ENCODE data around the gene PRRC2B.
"Not testable (repeated sequence)": the region's sequence is repeated elsewhere in the genome, so short reads cannot be mapped to it uniquely, and the experiment has no call there.

Gene PRRC2B

DNA sequence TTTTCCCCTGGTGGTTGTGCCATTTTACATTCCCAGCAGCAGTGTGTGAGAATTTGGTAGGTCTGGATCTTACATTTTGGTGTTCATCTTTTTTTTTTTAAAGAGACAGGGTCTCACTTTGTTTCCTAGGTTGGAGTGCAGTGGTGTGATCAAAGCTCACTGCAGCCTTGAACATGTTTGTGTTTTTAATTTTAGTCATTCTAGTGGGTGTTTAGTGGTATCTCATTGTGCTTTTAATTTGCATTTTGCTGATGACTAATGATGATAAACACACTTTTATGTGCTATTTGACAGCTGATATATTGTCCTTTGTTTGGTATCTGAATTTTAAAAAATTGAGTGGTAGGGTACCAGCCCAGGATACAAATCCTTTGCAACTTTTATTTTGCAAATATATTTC is 55.4 kb downstream of the PRRC2B start:
- TF ChIP-seq, protein P1, sequence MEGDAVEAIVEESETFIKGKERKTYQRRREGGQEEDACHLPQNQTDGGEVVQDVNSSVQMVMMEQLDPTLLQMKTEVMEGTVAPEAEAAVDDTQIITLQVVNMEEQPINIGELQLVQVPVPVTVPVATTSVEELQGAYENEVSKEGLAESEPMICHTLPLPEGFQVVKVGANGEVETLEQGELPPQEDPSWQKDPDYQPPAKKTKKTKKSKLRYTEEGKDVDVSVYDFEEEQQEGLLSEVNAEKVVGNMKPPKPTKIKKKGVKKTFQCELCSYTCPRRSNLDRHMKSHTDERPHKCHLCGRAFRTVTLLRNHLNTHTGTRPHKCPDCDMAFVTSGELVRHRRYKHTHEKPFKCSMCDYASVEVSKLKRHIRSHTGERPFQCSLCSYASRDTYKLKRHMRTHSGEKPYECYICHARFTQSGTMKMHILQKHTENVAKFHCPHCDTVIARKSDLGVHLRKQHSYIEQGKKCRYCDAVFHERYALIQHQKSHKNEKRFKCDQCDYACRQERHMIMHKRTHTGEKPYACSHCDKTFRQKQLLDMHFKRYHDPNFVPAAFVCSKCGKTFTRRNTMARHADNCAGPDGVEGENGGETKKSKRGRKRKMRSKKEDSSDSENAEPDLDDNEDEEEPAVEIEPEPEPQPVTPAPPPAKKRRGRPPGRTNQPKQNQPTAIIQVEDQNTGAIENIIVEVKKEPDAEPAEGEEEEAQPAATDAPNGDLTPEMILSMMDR (IDR thresholded peaks at IDR 0.05; ENCODE audit: low read depth, low read length, missing control alignments), result no peak
- H3K4me3 ChIP-seq (ENCODE audit: low read depth, low read length), result no peak overlapping the region
- no peak for DNase-seq (ENCODE audit: low read depth)
- in situ Hi-C loops (cut with HindIII; ENCODE audit: low sequenced_read_pairs), result loop anchor here (25.0 kb wide), 1 partner anchor 312 kb away; the partner anchor contains the start of gene NUP214

DNA sequence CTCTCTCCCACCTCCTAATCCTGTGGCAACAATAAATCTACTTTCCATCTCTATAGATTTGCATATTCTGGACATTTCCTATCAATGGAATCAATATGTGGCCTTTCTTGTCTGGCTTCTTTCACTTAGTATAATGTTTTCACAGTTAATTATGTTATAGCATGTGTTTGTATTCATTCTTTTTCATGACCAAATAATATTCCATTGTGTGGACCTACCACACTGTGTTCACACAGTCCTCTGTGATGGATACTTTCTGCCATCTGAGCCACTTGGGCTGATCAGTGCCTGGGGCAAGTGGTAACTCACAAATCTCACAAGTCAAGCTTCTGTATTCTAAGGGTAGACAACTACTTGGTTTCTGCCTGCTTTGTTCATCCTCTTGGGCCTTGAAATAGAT is 60.1 kb downstream of the PRRC2B start:
- no peak overlapping the region for H3K4me3 ChIP-seq (ENCODE audit: low read depth, low read length)
- no peak for DNase-seq (ENCODE audit: low read depth)
- in situ Hi-C loops (cut with HindIII; ENCODE audit: low sequenced_read_pairs), result no loop called here
- TF ChIP-seq, protein P1 (IDR thresholded peaks at IDR 0.05; ENCODE audit: low read depth, low read length, missing control alignments), result no peak

DNA sequence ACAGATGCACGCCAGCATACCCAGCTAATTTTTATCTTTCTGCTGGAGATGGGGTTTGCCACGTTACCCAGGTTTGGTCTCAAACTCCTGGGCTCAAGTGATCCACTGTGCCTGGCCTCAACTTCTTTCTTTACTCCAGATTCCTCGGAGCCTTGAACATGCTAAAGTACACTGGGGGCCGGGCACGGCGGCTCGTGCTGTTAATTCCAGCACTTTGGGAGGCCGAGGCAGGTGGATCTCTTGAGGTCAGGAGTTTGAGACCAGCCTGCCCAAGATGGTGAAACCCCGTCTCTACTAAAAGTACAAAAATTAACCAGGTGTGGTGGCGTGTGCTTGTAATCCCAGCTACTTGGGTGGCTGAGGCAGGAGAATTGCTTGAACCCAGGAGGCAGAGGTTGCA is 61.8 kb downstream of the PRRC2B start:
- H3K4me3 ChIP-seq (ENCODE audit: low read depth, low read length); in situ Hi-C loops (cut with HindIII; ENCODE audit: low sequenced_read_pairs); DNase-seq (ENCODE audit: low read depth): not testable (repeated sequence)

DNA sequence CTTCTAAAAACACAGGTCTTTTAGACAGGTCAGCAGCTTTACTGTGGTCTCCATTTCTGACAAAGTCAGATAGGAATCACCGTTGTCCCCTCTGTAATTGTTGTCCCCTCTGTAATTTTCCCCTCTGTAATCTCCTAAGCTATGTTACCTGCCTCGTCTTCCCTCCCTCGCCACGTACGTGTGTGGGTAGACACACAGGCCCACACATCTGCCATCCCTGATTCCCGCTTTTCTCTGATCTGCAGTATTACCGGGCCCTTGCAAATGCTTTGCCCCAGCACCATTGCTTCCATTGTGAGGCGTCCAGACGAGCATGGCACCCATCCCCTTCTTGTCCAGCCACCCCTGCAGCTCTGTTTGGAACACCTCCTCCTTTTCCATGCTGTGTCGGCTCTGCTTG is 63.9 kb downstream of the PRRC2B start:
- H3K4me3 ChIP-seq (ENCODE audit: low read depth, low read length), result no peak overlapping the region
- TF ChIP-seq, protein P1 (IDR thresholded peaks at IDR 0.05; ENCODE audit: low read depth, low read length, missing control alignments), result no peak
- no peak for DNase-seq (ENCODE audit: low read depth)
- in situ Hi-C loops (cut with HindIII; ENCODE audit: low sequenced_read_pairs), result no loop called here

DNA sequence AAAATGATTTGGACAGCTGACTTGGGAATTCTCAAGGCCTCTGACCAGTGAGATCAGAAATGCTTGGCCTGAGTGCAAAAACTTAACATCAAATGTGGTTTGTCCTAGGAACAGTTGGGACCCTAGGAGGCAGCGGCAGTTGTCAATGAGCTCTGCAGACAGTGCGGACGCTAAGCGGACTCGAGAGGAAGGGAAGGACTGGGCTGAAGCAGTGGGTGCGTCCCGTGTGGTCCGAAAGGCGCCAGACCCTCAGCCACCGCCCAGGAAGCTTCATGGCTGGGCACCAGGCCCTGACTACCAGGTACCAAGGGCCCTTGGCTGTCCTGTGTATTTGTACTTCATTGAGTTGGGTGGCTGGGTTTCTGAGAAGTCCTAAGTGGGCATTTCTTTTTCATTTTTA is 65.2 kb downstream of the PRRC2B start:
- H3K4me3 ChIP-seq (ENCODE audit: low read depth, low read length), result no peak overlapping the region
- no peak for DNase-seq (ENCODE audit: low read depth)
- TF ChIP-seq, protein P1 (IDR thresholded peaks at IDR 0.05; ENCODE audit: low read depth, low read length, missing control alignments), result no peak
- in situ Hi-C loops (cut with HindIII; ENCODE audit: low sequenced_read_pairs), result no loop called here

DNA sequence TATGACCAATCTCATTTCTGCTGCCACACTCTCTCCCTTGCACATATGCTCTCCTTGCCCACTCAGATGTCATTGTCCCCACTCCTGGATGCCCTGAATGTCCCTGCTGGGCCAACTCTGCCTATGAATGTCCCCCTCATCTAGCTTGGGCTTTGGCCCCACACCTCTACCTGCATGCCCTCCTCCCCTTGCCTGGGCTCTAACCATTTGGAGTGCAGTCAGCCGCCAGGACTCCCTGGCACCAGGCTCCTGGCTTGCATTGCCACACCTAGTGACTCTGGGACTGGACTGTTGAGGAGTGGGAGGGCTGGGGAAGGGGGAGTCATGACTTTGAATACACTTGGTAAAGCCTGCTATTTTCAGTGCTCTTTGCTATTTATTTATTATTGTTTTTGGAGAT is 67.3 kb downstream of the PRRC2B start:
- in situ Hi-C loops (cut with HindIII; ENCODE audit: low sequenced_read_pairs), result no loop called here
- H3K4me3 ChIP-seq (ENCODE audit: low read depth, low read length), result no peak overlapping the region
- TF ChIP-seq, protein P1 (IDR thresholded peaks at IDR 0.05; ENCODE audit: low read depth, low read length, missing control alignments), result no peak
- DNase-seq (ENCODE audit: low read depth), result no peak

DNA sequence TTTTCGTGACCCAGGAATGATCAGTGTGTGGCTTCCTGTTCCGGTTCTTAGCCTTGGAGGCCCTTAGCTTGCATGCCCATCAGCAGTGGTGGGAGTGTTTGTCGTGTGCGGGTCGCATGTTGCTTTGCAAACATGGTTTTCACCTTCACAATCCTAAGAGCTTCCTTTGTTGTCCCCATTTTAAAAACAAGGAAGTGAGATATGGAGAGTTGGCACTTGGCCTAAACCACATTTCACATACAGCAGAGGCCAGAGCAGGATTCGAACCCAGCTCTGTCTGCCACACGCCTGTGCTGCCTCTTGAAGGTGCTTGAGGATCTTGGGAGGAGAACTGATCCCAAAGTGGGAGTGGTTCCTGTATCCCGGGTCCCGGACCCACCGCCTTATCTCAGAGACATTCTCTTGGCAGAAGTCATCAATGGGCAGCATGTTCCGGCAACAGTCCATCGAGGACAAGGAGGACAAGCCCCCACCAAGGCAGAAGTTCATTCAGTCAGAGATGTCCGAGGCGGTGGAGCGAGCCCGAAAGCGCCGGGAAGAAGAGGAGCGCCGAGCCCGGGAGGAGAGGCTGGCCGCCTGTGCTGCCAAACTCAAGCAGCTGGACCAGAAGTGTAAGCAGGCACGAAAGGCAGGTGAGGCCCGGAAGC is 70.6 kb downstream of the PRRC2B start:
- TF ChIP-seq, protein P1 (IDR thresholded peaks at IDR 0.05; ENCODE audit: low read depth, low read length, missing control alignments), result no peak
- in situ Hi-C loops (cut with HindIII; ENCODE audit: low sequenced_read_pairs), result no loop called here
- H3K4me3 ChIP-seq (ENCODE audit: low read depth, low read length), result no peak overlapping the region
- DNase-seq (ENCODE audit: low read depth), result no peak

Data from astrocyte of the cerebellum (primary cell).